Measurements from ENCODE around the gene TRERF1.

- TF ChIP-seq CTCF (IDR thresholded peaks at IDR 0.05 in 4 of 5, conservative IDR thresholded peaks at IDR 0.05 in 1 of 5) (no peak), POLR2A (IDR thresholded peaks at IDR 0.05) (no peak)
Measured at GRCh38 chr6:42220807-42221206, 230.9 kb downstream of the TRERF1 start.

Data from gastrocnemius medialis (tissue), 4 donors.